ENCODE data around the gene TULP1. TPM values are rescaled to one million over a fixed set of nuclear protein-coding genes. Genes with fewer than 3 reads are reported as not detected.

Gene TULP1
- total and polyA plus RNA-seq, 2 of the 4 experiments (the other 2 are of a cell fraction) = not detected

- BruUV-seq (replicated peaks) = no TSS peak
- intact Hi-C loops (cut with micrococcal nuclease) = loop anchor here (5.0 kb wide), 2 partner anchors 58 to 573 kb away; no protein-coding TSS in a partner anchor
- H4K91ac ChIP-seq (ENCODE audit: insufficient read depth, low read depth, low read length) = no peak overlapping the region
These were observed 11.8 kb upstream of the TULP1 start for GRCh38 chr6:35524380-35525020.

More at GRCh38 chr6:35524380-35525020, 11.8 kb upstream of the TULP1 start:
- no peaks in the 10 kb centered on the region for H3K4me1 ChIP-seq (ENCODE audit: control insufficient read depth, insufficient read depth, low read length)
- H3K9me3 ChIP-seq (ENCODE audit: control insufficient read depth, insufficient read depth, low read length) = no peaks in the 10 kb centered on the region
- ATAC-seq (ENCODE audit: low read depth) = no peak
- in situ Hi-C loops (cut with MboI; ENCODE audit: low sequenced_read_pairs) (loop anchor here (5.0 to 25.0 kb wide), 3 partner anchors 43 to 438 kb away; partner anchors contain the start of gene ARMC12), dilution Hi-C loops (cut with HindIII; ENCODE audit: low sequenced_read_pairs, unreplicated experiment) (no loop called here)
- H3K4me2 ChIP-seq (ENCODE audit: low read depth, low read length) = no peak overlapping the region
- no peaks in the 10 kb centered on the region for H4K20me1 ChIP-seq (ENCODE audit: insufficient read depth, low read length)
- no peak overlapping the region for H3K27ac ChIP-seq (ENCODE audit: insufficient read depth, low read length)
- no peak overlapping the region for H3K18ac ChIP-seq (ENCODE audit: low read depth, low read length)
- no peak overlapping the region for H4K5ac ChIP-seq (ENCODE audit: low read depth, low read length)
- no peak overlapping the region for H2BK5ac ChIP-seq (ENCODE audit: low read depth, low read length, poor library complexity, severe bottlenecking)
- ChIA-PET CTCF (interaction anchor here (1.5 kb wide), 1 partner anchor 212 kb away, joined by 5 read pairs; the partner anchor contains the start of gene ARMC12), POLR2A (ENCODE audit: unreplicated experiment) (no interaction called here)
- no peak overlapping the region for H2AFZ ChIP-seq (replicated peaks; ENCODE audit: low read length, poor library complexity)
- DNase-seq = no peak
- H3K14ac ChIP-seq (replicated peaks; ENCODE audit: low read depth, low read length) = no peak overlapping the region
- TF ChIP-seq, protein P1, sequence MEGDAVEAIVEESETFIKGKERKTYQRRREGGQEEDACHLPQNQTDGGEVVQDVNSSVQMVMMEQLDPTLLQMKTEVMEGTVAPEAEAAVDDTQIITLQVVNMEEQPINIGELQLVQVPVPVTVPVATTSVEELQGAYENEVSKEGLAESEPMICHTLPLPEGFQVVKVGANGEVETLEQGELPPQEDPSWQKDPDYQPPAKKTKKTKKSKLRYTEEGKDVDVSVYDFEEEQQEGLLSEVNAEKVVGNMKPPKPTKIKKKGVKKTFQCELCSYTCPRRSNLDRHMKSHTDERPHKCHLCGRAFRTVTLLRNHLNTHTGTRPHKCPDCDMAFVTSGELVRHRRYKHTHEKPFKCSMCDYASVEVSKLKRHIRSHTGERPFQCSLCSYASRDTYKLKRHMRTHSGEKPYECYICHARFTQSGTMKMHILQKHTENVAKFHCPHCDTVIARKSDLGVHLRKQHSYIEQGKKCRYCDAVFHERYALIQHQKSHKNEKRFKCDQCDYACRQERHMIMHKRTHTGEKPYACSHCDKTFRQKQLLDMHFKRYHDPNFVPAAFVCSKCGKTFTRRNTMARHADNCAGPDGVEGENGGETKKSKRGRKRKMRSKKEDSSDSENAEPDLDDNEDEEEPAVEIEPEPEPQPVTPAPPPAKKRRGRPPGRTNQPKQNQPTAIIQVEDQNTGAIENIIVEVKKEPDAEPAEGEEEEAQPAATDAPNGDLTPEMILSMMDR (conservative IDR thresholded peaks at IDR 0.05; ENCODE audit: low read depth, low read length) = no peak
- TF ChIP-seq CEBPB (IDR thresholded peaks at IDR 0.05; ENCODE audit: low read depth, low read length) (peak; percentile 39; the same call in 1 of the 2 replicates), CHD1 (IDR thresholded peaks at IDR 0.05; ENCODE audit: low read depth, low read length) (no peak)
- H3K23ac ChIP-seq (ENCODE audit: low read depth, low read length) = no peak overlapping the region
- no peak overlapping the region for H3K56ac ChIP-seq (ENCODE audit: extremely low read depth, insufficient read depth, low read length)
- H2BK20ac ChIP-seq (ENCODE audit: low read depth, low read length) = no peak overlapping the region
- H3K9ac ChIP-seq (ENCODE audit: low read depth, low read length) = no peak overlapping the region
- no peak overlapping the region for H3K4ac ChIP-seq (ENCODE audit: low read depth, low read length)
- H4K8ac ChIP-seq (ENCODE audit: low read depth in 2 of 2, low read length in 2 of 2) = no peak overlapping the region
- H3K9me1 ChIP-seq (ENCODE audit: insufficient read depth, low read length) = no peaks in the 10 kb centered on the region
- peaks cover 15% of the 10 kb centered on the region for H3K27me3 ChIP-seq (ENCODE audit: control insufficient read depth, insufficient read depth, low read length)
- H3K4me3 ChIP-seq (ENCODE audit: insufficient read depth, low read depth, low read length) = no peak overlapping the region
- H2AK5ac ChIP-seq (ENCODE audit: low read depth, low read length) = no peak overlapping the region
- no peaks in the 10 kb centered on the region for H3K36me3 ChIP-seq (ENCODE audit: control insufficient read depth, insufficient read depth, low read length)
- H3K79me1 ChIP-seq (ENCODE audit: low read depth in 1 of 2, low read length in 2 of 2) = no peaks in the 10 kb centered on the region
- WGBS, 2 experiments (ENCODE audit: extremely low coverage in 2 of 2, insufficient read length in 1 of 2) = no CpG with 5 or more reads among the region's 3 CpGs
- H2BK15ac ChIP-seq (ENCODE audit: low read depth, low read length) = no peak overlapping the region
- no peak overlapping the region for H2AK9ac ChIP-seq (replicated peaks; ENCODE audit: low read depth, low read length, poor library complexity)
- H2BK120ac ChIP-seq (ENCODE audit: low read depth, low read length) = no peak overlapping the region

All from IMR-90 (cell line).